Smooth muscle cell of trachea (primary cell): ENCODE results near the gene DNAJC15. TPM values are rescaled to one million over a fixed set of nuclear protein-coding genes. Genes with fewer than 3 reads are reported as not detected.

Experiments
- total RNA-seq: library from RNA; depleted of rRNA; stranded (reverse); fragments of >200 nt; gene quantifications from 2 replicates; pipeline ENCODE4 v1.2.1, GENCODE V29; 2014

DNAJC15 gene
- 16.4 and 18.5 TPM in 2 replicates for total RNA-seq

DNA sequence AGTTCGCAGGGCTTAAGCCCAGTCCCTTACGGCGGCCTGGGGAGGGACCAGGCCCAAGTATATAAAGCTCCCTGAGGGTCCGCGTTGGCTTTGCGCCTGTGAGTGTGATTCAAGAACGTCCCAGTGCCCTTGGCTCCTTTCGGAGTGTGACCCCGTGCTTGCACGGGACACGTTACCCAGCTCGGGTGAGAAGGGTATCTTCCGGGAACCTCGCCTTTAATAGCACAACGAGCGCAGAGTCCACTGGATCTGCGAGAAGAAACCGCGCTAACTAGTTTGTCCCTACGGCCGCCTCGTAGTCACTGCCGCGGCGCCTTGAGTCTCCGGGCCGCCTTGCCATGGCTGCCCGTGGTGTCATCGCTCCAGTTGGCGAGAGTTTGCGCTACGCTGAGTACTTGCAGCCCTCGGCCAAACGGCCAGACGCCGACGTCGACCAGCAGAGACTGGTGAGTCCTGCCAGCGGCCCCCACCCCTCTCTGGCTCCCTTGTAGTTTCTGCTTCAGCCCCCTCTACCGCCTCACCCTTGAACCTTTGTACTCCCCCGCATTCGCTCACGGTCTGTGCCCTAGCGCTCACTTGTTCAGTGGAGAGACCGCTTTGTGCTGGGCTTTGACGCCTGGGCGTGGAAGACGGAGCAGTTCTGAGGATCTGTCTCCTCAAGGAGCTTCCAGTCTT lies at the start of gene DNAJC15:
Gene DNAJC15, plus strand, starts transcription at position 298 of the 675 bp plus-strand sequence. Its CDS starts 41 bp downstream, at position 339.

DNA sequence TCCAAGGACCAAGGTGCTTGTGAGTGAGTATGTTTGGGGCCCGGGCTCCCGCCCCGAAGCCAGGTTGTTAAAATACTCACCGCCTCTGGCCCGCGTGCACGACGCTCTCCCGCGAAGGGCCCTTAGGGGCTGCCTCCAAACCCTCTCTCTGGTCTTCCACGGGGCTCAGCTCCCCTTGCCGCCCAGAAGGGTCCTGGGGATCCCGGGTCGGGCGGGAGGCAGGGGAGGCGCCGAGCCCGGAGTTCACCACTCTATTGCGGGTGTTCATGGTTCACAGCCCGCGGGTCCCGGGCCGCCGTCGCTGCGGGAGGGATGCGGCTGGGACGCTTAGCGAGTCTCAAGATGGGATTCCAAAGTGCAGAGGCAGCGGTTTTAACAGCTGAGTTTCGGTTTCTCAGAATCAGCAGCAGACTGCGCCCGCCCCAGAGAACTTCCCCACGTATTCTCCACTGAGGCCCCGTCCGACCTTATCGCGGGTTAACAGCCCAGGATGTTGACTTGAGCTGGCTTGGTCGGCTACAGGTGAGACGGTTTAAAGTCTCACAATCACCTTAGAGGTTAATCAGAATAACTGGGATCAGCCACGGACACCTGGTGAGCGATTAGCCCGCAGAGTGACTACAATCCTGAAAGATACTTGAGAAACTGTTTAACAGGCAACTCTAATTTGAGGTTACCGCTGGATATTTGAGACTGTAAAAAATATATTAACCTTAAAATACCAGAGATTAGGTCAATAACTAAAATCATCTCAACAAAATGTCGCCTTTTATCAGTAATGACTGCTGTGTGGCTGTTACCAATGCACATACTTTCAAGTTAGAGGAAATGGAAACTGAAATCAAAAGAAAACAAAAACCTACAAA lies 31.3 kb upstream of the DNAJC15 start, which contains the start of gene EPSTI1:
Gene EPSTI1, minus strand, starts transcription at position 344 of the 866 bp plus-strand sequence. Its CDS starts 76 bp downstream, at position 268.

Other genes starting within 250 kb of the DNAJC15 start
- not detected in 2 replicates for gene FAM216B, start 242.0 kb upstream of the DNAJC15 start, total RNA-seq
- gene EPSTI1, start 31.3 kb upstream of the DNAJC15 start, total RNA-seq: 3.8 and 8.1 TPM in 2 replicates